GM19452 (cell line): Measurements from ENCODE around the gene CARD14.

Source experiments
- ATAC-seq: cut with Tn5 transposase; IDR thresholded peaks from one replicate; pipeline ENCODE4 v1.9.1; 2021; ENCODE audit not compliant: unreplicated experiment

CARD14 gene

DNA sequence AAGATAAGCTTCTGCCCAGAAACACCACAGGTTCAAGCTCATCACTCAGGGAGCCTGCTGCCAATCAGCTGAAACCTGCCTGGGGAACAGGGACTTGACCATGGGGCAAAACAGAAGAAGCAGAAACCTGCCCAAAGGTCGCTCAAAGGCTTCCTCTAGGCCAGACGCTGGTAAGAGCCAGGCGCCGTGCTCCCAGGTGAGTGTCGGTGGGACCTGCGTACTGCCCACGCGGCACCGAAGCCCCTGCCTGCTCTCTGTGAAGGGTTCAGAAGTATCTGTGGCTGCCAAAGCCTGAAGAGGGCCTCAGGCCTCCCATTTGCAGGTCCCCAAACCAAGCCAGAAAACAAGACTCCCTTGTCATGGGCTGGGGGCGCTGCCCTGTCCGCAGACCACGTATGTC, 39.9 kb downstream of the CARD14 start:
- ATAC-seq, result no peak

DNA sequence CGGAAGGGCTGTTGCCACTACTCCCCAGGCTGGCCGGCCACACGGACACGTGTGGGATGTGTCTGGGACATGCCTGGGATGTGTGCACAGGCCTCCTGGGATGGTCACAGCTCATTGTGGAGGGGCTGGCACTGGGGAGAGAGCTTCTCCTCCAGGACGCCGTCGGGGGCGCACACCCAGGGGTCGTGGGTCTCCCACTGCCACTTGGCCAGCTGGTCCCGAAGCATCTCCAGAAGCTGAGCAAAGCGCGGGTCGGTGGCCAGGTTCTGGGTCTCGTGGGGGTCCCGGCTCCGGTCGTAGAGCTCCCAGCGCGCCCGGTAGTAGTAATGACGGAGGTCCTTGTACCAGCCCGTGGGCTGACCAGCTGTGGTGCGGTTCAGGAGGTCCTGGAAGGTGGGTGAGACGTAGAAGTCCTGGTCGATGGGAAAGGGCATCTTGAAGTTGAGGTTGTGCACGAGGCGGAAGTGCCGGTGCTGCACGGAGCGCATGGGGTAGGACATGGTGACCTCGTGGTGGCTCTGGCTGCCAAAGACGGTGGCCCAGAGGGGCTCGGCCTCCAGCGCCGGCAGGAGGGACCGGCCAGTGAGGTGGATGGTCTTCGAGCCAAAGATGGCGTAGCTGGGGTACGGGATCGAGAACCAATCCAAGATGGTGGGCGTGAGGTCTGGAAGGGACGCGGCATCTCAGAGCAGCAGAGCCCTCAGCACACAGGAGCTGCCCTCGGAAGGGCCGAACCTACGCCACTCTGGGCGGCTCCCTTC, 40.7 kb downstream of the CARD14 start:
- ATAC-seq, result no peak

DNA sequence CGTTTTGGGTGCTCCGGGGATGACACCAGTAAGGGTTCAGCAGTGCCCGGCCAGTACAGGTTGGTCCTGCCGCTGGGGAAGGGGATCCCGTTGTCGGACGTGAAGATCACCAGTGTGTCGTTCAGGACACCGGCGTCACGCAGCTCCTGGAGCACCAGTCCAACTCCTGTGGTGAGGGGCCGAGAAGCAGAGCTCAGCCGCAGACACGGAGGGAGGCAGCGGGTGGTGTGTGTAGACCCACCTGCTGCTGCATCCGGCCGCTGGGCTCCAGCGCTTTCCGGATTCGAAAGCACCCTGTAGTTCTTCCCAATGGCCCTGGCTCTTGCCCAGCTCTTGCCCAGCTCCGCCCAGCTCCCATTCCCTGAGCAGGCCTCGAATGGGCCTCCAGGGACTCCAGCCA, 42.3 kb downstream of the CARD14 start:
- ATAC-seq, result no peak

DNA sequence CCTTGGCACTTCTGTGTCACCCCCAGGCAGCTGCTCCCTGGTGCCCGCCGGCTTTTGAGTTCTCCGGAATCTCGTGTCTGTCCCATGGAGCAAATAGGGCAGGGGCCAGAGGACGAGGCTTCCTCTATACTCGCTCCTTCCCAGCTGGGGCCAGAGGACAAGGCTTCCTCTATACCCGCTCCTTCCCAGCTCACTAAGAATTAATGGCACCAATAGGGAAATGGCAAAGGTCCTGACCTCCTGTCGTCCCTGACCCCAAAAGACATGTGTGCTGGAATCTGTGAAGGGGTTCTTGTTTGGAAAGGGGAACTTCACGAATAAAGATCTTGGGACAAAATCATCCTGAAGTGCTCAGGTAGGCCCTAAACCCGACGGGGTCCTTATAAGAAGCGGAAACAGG, 42.7 kb downstream of the CARD14 start:
- ATAC-seq, result no peak

DNA sequence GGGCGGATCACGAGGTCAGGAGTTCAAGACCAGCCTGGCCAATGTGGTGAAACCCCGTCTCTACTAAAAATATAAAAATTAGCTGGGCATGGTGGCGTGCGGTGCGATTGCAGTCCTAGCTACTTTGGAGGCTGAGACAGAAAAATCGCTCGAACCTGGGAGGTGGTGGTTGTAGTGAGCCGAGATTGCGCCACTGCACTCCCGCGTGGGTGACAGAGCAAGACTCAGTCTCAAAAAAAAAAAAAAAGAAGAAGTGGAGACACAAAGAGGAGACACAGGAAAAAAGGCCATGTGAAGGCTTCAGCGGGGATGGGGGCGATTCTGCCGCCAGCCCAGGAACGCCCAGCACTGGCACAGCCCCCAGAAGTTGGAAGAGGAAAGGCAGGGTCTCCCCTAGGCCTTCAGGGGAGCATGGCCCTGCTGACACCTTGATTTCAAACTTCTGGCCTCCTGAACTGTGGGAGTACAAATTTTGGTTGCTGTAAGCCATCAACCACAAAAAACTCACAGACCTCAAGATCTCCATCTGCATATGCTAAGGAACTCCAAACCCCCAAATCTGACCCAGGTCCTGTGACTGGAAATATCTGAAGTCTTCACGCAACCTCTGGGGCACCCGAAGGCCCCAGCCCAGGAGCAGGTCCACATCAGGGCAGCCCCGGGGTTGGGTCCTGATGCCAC, 43.3 kb downstream of the CARD14 start:
- ATAC-seq, result no peak

DNA sequence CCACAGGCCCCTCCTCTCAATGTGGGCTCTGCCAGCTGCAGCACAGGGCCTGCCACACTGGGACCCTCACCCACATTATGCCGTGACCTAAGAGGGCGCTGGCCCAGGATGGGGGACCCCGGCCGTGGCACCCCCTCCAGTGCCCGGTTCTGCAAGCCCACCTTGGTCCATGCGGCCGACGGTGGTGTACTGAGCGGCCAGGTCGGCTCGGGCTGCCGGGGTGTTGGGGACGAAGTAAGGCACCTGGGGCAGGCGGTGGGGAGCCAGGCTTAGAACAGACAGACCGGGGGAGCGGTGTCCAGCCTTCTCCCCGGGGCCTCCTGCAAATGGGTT, 43.8 kb downstream of the CARD14 start:
- ATAC-seq, result no peak

DNA sequence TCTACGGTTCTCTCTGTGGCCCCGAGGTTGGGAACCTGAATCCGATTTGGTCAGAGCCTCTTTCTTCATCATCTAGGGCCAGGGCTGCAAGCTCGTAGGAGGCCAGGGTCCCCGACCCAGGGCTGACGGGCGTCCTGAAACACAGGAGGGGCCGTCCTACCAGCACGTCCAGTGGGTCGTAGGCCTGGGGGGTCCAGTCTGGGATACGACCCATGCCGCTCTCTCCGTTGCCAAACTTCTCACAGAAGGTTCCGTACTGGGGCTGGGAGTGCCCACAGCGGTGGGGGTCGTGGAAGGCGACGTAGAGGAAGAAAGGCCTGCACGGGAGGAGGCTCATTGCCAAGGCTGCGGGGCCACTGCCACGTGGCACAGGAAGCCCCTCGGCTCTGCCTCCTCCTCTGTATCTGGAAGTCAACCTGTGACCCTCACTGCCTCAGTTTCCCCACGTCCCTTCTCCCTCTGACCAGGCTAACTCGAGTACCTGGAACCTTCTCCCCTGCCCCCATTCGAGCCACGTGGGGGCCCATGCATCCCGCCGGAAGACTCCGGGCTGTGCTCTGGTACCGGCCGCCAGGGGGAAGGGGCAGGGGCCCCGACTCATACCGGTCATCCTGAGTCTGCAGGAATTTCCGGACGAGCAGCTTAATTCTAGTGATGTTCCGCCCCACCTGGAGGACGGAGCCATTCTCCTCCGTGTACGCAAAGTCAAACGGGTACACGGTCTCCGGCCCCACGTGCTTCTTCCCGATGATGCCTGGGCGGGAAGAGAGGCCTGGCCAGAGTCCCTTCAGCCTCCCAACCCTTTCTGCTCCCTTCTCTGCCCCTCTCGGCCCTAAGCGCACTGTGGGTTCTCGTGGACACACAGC, 44.4 kb downstream of the CARD14 start:
- no peak for ATAC-seq

DNA sequence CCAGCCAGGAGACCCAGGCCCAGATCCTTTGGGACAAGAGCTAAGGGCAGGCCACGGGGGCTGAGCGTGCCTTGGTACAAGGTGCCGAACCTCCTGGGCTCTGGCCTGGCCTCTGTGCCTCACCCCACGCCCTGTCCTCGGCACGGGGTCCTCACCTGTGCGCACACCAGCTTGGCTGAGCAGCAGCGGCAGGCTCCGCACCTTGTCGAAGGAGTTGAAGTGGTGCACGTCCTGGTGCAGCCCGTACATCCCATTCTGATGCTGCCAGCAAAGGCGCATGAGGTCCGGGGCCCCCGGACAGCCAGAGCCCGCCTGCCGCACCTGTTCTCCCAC, 45.0 kb downstream of the CARD14 start:
- no peak for ATAC-seq

DNA sequence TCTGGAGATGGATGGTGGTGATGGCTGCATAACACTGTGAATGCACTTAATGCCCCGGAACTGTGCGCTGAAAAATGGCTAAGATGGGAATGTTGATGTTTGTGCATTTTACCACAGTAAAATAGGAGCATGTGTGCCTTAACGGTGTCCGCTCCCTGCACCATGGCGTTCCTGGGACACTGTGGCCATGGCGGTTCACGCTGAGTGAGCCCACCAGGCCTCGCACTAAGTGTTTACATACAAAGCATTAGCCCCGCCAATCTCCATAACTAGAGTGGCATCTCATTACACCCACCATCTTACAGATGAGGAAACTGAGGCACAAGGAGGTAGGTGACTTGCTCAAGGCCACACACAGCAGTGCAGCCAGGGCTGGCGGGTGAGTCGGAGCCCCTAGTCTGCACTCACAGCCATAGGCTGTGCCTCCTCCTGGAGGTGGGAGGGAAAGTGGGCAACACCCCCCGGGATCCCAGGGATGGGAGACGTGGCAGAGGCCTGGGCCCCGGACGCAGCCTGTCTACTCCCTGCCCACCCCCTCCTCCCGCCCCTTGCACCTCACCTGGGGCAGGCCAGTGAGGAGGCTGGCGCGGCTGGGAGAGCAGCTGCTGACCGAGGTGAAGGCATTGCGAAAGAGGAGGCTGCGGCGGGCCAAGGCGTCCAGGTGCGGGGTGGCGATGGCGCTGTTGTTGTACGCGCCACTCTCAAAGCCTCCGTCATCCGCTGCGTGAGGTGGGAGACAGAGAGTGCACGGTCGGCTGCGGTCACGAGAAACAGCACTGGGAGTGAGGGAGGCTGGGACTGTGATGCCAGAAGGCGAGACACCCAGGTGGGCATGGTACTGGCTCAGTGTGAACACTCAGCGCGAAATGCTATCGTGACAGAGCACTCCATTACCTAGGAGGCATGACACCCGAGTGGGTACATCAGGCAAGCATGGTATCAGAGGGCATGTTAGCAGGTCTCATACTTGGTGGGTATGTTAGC, 46.9 kb downstream of the CARD14 start:
- ATAC-seq, result no peak

DNA sequence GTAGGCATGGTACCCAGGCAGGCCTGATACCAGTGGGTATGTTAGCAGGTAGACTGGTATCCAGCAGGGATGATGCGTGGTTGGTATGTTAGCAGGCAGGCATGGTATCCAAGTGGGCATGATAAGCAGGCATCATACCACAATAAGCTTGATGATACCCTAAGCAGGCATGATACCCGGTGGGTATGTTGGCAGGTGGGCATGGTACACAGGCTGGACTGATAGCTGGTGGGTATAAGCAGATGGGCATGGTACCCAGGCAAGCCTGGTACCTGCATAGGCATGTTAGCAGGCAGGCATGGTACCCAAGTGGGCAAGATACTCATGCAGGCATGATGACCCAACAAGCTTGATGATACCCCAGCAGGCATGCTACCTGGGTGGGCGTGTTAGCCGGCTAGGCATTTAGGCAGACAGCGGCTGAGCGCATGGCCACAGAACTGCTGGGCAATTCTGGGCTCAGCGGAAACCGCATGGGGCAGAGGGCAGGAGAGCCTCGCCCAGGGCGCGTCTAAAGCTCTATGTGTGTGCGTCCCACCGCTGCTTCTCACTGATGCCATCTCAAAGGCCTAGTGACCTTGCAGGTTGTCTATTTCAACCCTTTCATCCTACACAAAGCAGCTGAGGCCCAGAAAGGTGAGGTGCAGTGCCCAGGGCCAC, 48.0 kb downstream of the CARD14 start:
- no peak for ATAC-seq

DNA sequence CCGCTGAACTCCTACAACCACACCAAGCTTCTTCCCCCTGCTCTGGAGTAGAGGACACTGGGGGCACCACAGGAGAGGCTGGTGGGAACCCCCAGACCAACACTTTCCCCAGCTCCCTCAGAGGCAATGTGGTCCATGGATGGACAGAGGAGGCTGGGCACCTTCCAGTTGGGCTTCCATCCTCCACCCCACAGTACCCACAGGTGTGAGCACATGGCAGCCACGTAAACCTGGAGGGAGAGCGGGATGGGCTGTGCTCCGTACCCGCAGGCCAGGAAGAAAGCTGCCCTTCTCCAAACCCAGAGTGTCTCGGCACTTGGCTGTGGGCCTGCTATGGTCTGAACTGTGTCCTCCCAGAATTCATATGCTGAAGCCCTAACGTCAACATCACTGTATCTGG, 48.6 kb downstream of the CARD14 start:
- ATAC-seq, result no peak

DNA sequence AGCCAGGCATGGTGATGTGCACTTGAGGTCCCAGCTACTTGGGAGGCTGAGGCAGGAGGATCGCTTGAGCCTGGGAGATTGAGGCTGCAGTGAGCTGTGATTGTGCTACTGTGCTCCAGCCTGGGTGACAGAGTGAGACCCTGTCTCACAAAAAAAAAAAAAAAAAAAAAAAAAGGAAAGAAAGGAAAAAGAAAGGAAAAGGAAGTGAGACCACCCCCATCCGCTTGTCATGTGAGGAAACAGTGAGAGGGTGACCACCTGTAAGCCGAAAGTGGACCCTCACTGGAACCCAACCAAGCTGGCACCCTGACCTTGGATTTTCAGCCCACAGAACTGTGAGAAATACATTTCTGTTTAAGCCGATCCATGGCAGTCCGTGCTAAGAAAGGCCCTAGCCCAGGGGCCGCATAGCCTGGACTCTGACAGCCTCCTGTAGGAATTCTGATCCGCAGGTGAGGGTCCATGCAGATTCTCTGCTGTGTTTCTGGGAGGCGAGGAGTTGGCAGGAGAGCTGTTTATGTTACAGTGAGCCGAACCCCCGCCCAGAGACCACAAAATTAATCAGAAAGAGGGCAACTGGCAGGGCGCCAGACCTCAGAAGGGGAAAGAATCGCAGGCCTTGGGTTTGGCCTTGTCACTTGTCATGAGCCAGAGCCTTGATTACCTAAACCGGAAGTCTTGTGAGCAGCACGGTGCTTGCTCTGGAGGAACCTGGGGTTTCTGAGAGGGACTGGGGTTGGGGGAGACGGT, 49.4 kb downstream of the CARD14 start:
- ATAC-seq, result no peak

DNA sequence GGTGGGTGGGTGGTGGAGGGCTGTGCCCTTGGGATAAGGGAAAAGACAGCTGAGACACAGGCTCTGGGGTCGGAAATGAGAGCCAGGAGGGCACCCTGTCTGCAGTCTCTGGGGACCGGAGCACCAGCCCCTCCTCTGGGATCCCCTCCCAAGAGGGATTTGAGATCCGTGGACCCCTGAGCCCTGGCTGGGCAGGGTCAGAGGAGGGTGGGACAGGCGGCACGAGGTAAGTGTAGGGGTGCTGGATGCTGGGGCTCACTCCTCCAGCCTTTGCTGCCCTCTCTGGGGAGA, 49.9 kb downstream of the CARD14 start:
- no peak for ATAC-seq

DNA sequence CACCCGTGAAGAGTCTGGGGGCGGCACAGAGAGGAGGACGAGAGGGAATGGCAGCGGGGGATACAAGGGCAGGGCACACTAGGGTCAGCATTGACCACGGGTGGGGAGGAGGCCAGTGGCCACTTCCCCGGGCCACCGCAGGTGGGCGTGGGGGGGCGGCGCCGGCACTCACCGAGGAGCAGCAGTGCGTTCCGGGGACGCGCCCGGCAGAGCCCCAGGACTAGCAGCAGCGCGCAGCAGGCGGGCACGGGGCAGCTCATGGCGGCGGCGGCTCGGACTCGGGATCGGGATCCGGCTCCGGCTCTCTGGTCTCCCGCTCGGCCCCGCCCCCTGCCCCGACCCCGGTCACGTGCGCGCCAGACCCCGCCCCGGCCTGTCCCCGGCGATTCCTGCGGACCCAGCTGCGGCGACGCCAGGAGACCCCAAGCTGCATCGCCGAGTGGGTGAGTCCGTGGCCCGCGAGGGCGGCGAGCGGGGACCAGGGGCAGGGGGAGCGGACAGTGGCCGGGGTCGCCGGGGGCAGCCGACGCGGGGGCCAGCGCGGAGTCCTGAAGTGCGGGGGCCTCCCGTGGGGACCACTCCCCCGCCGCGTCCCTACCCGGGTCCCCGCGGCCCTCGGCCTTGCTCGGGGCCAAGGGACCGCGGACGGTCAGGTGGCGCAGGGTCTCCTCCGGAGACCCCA, 50.4 kb downstream of the CARD14 start, which contains the start of the genes SGSH and SLC26A11:
Gene SGSH (minus strand): TSS at position 280 of the 682 bp plus-strand sequence. CDS start 20 bp downstream, at position 260.
Gene SLC26A11 (plus strand): TSS at position 374 of the 682 bp plus-strand sequence. CDS start 1,134 bp downstream, outside the sequence.
- no peak for ATAC-seq

DNA sequence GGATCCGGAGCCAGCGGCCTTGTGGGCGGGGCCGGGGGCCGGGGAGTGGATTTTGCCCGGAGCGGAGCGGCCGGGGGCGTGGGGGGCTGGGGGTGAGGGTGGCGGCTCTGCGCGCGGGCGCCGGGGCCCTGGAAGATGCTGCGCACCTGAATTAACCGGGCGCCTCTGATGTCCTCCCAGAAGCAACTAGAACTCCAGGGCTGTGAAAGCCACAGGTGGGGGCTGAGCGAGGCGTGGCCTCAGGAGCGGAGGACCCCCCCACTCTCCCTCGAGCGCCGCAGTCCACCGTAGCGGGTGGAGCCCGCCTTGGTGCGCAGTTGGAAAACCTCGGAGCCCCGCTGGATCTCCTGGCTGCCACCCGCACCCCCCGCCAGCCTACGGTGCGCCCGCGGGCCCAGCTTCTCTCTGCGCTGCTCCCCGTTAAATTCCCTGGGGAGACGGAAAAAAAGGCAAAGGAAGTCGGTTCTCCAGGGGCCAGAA, 50.9 kb downstream of the CARD14 start:
- ATAC-seq, result no peak

DNA sequence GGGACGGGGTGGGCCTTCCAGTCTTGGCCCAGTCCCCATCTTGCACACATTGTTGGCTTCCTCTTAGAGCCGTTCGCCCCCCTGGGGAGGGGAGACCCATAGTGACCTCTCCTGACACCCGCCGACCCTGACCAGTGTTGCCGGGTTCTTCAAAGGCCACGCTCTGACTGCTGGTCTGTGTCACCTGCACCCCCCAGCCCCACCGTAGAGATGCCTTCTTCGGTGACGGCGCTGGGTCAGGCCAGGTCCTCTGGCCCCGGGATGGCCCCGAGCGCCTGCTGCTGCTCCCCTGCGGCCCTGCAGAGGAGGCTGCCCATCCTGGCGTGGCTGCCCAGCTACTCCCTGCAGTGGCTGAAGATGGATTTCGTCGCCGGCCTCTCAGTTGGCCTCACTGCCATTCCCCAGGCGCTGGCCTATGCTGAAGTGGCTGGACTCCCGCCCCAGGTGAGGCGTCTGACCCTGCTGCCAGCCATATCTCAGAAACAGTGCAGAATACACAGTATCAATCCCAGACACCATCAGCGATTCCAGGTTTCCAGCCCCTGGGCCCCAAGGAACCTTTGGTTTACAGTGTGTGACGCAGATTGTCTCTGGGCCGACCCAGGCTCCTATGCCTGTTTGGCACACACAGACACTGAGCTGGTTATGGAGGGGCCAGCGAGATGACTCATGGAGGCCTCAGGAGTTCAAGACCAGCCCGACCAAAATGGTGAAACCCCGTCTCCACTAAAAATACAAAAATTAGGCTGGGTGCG, 51.7 kb downstream of the CARD14 start:
- no peak for ATAC-seq

DNA sequence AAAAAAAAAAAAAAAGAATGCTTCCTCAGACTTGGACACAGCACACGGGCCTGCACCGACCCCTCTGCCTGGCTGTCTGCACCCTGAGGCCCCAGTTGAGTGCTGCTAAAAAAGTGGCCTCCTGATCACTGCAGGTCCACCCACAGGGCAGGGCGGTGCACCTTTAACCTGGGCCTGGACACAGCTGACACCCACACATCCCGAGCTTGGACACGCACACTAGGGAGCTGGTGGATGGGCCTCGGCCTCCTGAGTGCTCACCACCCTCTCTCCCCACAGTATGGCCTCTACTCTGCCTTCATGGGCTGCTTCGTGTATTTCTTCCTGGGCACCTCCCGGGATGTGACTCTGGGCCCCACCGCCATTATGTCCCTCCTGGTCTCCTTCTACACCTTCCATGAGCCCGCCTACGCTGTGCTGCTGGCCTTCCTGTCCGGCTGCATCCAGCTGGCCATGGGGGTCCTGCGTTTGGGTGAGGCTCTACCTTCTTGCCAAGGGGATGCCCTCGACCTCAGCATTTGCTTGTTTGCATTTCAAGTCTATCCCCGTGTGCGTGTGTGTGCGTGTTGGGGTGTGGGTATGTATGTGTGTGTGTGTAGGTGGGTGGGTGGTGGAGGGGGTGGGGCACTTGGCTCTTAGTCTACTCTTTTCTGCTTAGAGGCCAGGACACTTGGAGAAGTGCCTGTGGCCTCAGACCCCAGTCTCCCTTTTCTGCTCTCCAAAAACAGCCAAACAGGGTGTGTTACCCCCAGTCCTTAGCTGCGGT, 52.7 kb downstream of the CARD14 start:
- no peak for ATAC-seq
